ENCODE data around the gene PPP1R12C. TPM values are rescaled to one million over a fixed set of nuclear protein-coding genes. Genes with fewer than 3 reads are reported as not detected.
"Not testable (repeated sequence)": the region's sequence is repeated elsewhere in the genome, so short reads cannot be mapped to it uniquely, and the experiment has no call there.

The PPP1R12C gene
- total RNA-seq: 48.4 TPM

- peak; percentile 25 for DNase-seq
Measured at GRCh38 chr19:55116859-55117662, at the start of gene PPP1R12C. TSS of gene PPP1R12C (minus strand) at chr19:55117637. CDS start at chr19:55117543, 94 bp downstream.

- DNase-seq: peak; percentile 98
Measured at GRCh38 chr19:55166530-55167268, 49.3 kb upstream of the PPP1R12C start, which contains the start of gene DNAAF3. TSS of gene DNAAF3 (minus strand) at chr19:55166613. CDS start at chr19:55166413, 200 bp downstream.

- DNase-seq: peak; percentile 69
Measured at GRCh38 chr19:55165952-55166529, 48.6 kb upstream of the PPP1R12C start.

- no peak for DNase-seq
Measured at GRCh38 chr19:55161571-55162322, 44.3 kb upstream of the PPP1R12C start.

GRCh38 chr19:55160986-55161365 lies 43.5 kb upstream of the PPP1R12C start:
- DNase-seq: no peak

- DNase-seq: peak; percentile 89
Measured at GRCh38 chr19:55160128-55160985, 42.9 kb upstream of the PPP1R12C start.

- peak; percentile 67 for DNase-seq
Measured at GRCh38 chr19:55158848-55159749, 41.7 kb upstream of the PPP1R12C start.

GRCh38 chr19:55158423-55158822 lies 41.0 kb upstream of the PPP1R12C start:
- no peak for DNase-seq

GRCh38 chr19:55157064-55157908 lies 39.8 kb upstream of the PPP1R12C start, which contains the start of gene TNNI3:
TSS of gene TNNI3 (minus strand) at chr19:55157732. CDS start at chr19:55157589, 143 bp downstream.
- no peak for DNase-seq

GRCh38 chr19:55156202-55157063 lies 39.0 kb upstream of the PPP1R12C start:
- DNase-seq: peak; percentile 65

GRCh38 chr19:55155784-55156183 lies 38.3 kb upstream of the PPP1R12C start:
- not testable (repeated sequence) for DNase-seq

- DNase-seq: no peak
Measured at GRCh38 chr19:55153652-55154264, 36.3 kb upstream of the PPP1R12C start.

GRCh38 chr19:55152017-55152416 lies 34.6 kb upstream of the PPP1R12C start:
- DNase-seq: no peak

- DNase-seq: peak; percentile 90
Measured at GRCh38 chr19:55149078-55150003, 31.9 kb upstream of the PPP1R12C start, which contains the start of gene TNNT1. TSS of gene TNNT1 (minus strand) at chr19:55149206. CDS start at chr19:55147157, 2,049 bp downstream.

- peak; percentile 94 for DNase-seq
Measured at GRCh38 chr19:55147545-55148251, 30.3 kb upstream of the PPP1R12C start.

All from tongue (tissue), 2 donors.